NAMALWA (cell line): ENCODE results near the gene KCNE1.
"Not testable (repeated sequence)": the region's sequence is repeated elsewhere in the genome, so short reads cannot be mapped to it uniquely, and the experiment has no call there.

ENCODE experiments used
- DNase-seq: peaks from one replicate; pipeline ENCODE4 v3.0.0-alpha.2; 2015; ENCODE audit warnings: low spot score

Gene KCNE1

DNA sequence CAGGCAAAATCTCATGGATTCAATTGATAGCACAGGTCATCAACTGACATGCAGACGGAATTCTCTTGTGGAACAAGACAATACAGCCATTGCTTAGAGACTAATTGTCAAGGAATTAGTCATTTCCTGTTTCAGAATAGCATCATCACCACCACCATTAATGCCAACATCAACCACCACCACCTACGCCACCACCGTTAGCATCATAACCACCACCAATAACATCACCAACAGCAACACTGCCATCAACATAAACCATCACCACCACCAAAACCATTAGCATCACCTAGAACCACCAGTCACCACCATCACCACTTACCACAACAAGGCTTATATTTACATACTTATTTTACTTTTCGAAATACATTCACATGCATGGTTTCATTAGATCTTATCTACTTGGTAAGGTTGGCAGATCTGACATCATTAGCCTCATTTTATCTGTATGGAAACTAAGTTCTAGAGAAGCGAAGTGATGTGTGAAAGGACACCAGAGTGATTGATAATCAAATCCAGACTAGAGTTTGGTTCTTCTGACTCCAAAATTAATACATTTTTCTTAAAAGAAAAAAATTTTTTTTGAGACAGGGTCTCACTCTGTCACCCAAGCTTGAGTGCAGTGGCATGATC lies 94.4 kb downstream of the KCNE1 start:
- DNase-seq: not testable (repeated sequence)

DNA sequence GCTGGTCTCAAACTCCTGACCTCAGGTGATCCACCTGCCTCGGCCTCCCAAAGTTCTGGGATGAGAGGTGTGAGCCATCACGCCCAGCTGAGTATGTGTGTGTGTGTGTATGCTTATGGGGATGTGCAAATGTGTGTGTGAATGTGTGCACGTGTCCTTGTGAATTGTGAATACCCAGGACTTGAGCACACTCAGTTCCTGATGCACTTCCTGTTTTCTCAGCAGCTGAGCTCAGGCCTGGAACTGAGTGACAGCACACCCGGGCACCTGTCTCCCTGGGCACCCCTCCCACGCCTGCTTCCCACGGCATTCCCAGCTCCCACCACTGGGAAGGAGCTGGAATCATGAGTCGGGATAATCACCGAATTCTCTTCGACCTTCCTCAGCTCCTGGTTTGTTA lies 104.7 kb downstream of the KCNE1 start:
- DNase-seq: not testable (repeated sequence)

DNA sequence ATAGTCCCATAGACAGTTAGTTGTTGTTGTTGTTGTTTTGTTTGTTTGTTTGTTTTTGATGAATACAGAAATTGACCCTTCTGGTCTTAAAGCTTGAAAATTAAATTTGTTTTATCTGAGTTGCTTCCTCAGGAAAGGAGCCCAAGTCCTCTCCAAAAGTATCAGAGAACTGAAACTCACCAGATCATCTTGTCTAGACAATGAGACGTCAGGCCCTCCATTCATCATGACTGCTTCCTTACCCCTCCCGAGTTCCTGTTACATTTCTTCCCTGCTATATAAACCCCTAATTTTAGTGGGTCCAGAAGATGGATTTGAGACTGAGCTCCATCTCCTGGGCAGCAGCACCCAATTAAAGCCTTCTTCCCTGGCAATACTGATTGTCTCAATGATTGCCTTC lies 105.3 kb downstream of the KCNE1 start:
- not testable (repeated sequence) for DNase-seq

GRCh38 chr21:34406102-34406501 lies 105.9 kb downstream of the KCNE1 start:
- DNase-seq: not testable (repeated sequence)

GRCh38 chr21:34405686-34406085 lies 106.3 kb downstream of the KCNE1 start:
- DNase-seq: not testable (repeated sequence)

DNA sequence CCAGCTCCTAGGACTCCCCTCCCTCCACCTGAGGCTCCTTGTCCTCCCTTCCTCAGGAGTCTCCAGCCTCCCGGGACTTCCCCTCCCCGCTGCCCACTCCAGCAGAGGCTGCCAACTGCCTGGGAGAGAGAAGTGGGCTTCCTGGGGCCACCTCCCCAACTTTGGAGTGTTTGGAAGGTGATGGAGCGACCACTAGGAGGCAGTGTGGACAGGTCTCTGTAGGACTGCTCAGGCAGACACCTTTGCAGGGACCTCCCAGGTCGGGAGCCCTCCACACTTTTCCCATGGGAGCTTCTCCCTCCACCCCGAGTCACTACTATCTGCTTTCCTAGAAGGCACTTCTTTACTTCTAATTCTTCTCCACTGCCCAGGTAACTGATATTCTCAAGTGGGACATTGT lies 107.3 kb downstream of the KCNE1 start:
- not testable (repeated sequence) for DNase-seq

- DNase-seq: not testable (repeated sequence)
Measured at GRCh38 chr21:34400522-34400921, 111.5 kb downstream of the KCNE1 start.
